GM06990 (cell line): Measurements from ENCODE around the gene NCK1.
A peak's percentile ranks its signal among the peaks of the same experiment; 100 is the strongest.

ENCODE experiments used
- DNase-seq: peaks from one replicate; pipeline ENCODE4 v3.0.0-alpha.2; 2011; ENCODE audit not compliant: insufficient read length; ENCODE audit errors: extremely low read depth
- H3K27me3 ChIP-seq: replicated peaks from 2 replicates; pipeline ENCODE4 v1.6.0; 2011; ENCODE audit warnings: low read length; ENCODE audit not compliant: control insufficient read depth, insufficient read depth
- H3K36me3 ChIP-seq: 2 replicates; pipeline ENCODE4 v1.5.1; 2011; ENCODE audit warnings: low read length; ENCODE audit not compliant: control insufficient read depth, insufficient read depth
- H3K4me3 ChIP-seq: replicated peaks from 2 replicates; pipeline ENCODE4 v1.5.1; 2011; ENCODE audit warnings: low read depth, mild to moderate bottlenecking, control low read depth, low read length
- CTCF ChIP-seq: IDR thresholded peaks from 2 replicates; pipeline ENCODE4 v1.5.1; 2011; ENCODE audit warnings: low read length, control low read depth, mild to moderate bottlenecking, inconsistent platforms; ENCODE audit not compliant: insufficient read depth, poor library complexity, severe bottlenecking

The NCK1 gene

GRCh38 chr3:136819731-136820679, 42.0 kb upstream of the NCK1 start:
- Histone ChIP-seq H3K27me3 (no peaks in the 10 kb centered on the region; the same call in 1 of the 2 replicates), H3K4me3 (peak overlapping the region; percentile 60), H3K36me3 (no peaks in the 10 kb centered on the region)
- DNase-seq, result peak; percentile 34
- no peak for TF ChIP-seq CTCF

GRCh38 chr3:136831461-136831860, 30.5 kb upstream of the NCK1 start:
- no peak overlapping the region for H3K4me3 ChIP-seq
- no peak for DNase-seq

GRCh38 chr3:136835089-136835812, 26.8 kb upstream of the NCK1 start:
- no peaks in the 10 kb centered on the region for H3K27me3 ChIP-seq
- DNase-seq, result no peak
- no peaks in the 10 kb centered on the region; the same call in 1 of the 2 replicates for H3K36me3 ChIP-seq
- TF ChIP-seq CTCF, result no peak
- H3K4me3 ChIP-seq, result no peak overlapping the region

More at GRCh38 chr3:136831461-136831860, 30.5 kb upstream of the NCK1 start:
- H3K27me3 ChIP-seq, result no peaks in the 10 kb centered on the region
- no peak for TF ChIP-seq CTCF
- H3K36me3 ChIP-seq, result no peaks in the 10 kb centered on the region

GRCh38 chr3:136835813-136836510, 26.0 kb upstream of the NCK1 start:
- DNase-seq, result no peak
- Histone ChIP-seq H3K27me3 (no peaks in the 10 kb centered on the region), H3K4me3 (no peak overlapping the region), H3K36me3 (no peaks in the 10 kb centered on the region; the same call in 1 of the 2 replicates)
- TF ChIP-seq CTCF, result no peak

GRCh38 chr3:136836511-136837156, 25.4 kb upstream of the NCK1 start:
- no peak for TF ChIP-seq CTCF
- DNase-seq, result no peak
- no peaks in the 10 kb centered on the region; the same call in 1 of the 2 replicates for H3K36me3 ChIP-seq
- no peak overlapping the region for H3K4me3 ChIP-seq
- H3K27me3 ChIP-seq, result no peaks in the 10 kb centered on the region
